GM12874 (cell line): Measurements from ENCODE around the gene EIF2B4.
A peak's percentile ranks its signal among the peaks of the same experiment; 100 is the strongest.

Experiments used
- TF ChIP-seq, protein P1 (sequence below): IDR thresholded peaks from 2 replicates; pipeline ENCODE4 v1.5.1; 2011; ENCODE audit warnings: low read depth, mild to moderate bottlenecking, control low read depth, low read length, moderate library complexity; ENCODE audit not compliant: insufficient read depth

EIF2B4 gene

GRCh38 chr2:27379836-27380625 is 9.9 kb upstream of the EIF2B4 start:
- TF ChIP-seq, protein P1, sequence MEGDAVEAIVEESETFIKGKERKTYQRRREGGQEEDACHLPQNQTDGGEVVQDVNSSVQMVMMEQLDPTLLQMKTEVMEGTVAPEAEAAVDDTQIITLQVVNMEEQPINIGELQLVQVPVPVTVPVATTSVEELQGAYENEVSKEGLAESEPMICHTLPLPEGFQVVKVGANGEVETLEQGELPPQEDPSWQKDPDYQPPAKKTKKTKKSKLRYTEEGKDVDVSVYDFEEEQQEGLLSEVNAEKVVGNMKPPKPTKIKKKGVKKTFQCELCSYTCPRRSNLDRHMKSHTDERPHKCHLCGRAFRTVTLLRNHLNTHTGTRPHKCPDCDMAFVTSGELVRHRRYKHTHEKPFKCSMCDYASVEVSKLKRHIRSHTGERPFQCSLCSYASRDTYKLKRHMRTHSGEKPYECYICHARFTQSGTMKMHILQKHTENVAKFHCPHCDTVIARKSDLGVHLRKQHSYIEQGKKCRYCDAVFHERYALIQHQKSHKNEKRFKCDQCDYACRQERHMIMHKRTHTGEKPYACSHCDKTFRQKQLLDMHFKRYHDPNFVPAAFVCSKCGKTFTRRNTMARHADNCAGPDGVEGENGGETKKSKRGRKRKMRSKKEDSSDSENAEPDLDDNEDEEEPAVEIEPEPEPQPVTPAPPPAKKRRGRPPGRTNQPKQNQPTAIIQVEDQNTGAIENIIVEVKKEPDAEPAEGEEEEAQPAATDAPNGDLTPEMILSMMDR = no peak

GRCh38 chr2:27379383-27379835 is 9.3 kb upstream of the EIF2B4 start:
- TF ChIP-seq, protein P1 = no peak

DNA sequence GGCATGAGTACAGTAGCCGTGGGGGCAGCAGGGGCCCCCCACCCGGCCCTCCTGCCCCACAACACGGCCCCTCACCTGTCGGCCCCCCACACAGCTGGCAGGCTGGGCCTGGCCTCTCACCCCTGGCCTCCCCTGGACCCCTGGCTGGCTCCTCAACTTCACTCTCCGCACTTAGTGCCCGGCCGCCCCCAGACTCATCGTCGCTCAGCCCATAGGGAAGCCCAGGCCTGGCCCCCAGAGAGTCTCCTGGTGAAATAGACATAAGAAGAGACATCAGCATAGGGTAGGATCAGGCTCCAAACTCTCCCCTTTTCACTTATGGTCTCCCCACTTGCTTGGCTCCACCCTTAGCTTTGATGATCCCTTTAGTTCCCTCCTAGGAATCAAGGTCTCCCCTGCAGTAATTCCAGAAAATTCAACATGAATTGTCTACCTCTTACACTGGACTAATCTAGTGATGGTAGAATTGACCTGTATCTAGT is 8.7 kb upstream of the EIF2B4 start:
- TF ChIP-seq, protein P1 = no peak

DNA sequence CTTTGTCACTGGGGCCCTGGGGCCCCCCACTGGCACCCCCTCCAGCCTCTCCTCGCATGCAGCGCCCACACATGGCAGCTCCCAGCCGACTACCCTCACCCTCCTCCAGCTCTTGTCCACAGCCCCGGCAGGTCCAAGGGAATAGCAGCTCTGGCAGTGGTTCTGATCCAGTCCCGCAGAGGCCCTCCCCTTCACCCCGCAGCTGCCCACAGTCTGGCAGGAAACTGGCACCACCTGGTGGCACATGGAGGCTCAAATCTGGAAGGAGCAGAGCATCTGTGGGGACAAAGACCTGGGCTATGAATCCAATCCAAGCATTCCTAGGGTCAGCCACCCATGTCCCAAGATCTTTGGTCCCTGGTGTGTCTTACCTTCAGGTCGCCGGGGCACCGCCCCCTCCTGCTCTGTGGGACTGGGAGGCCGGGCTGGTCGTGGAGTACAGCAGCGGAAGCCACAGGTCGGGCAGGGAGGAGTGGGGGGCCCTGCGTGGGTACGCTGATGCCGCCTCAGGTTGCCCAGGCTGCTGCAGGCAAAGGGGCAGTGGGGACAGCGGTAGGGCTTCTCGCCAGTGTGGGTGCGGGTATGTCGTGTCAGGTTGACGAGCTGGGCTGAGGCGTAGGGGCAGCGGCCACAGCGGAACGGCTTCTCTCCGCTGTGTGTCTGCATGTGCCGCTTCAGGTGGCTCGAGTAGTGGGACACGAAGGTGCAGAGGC is 8.1 kb upstream of the EIF2B4 start:
- TF ChIP-seq, protein P1 = peak; percentile 10; the same call in 1 of the 2 replicates

GRCh38 chr2:27377618-27378095 is 7.5 kb upstream of the EIF2B4 start:
- TF ChIP-seq, protein P1 = no peak

DNA sequence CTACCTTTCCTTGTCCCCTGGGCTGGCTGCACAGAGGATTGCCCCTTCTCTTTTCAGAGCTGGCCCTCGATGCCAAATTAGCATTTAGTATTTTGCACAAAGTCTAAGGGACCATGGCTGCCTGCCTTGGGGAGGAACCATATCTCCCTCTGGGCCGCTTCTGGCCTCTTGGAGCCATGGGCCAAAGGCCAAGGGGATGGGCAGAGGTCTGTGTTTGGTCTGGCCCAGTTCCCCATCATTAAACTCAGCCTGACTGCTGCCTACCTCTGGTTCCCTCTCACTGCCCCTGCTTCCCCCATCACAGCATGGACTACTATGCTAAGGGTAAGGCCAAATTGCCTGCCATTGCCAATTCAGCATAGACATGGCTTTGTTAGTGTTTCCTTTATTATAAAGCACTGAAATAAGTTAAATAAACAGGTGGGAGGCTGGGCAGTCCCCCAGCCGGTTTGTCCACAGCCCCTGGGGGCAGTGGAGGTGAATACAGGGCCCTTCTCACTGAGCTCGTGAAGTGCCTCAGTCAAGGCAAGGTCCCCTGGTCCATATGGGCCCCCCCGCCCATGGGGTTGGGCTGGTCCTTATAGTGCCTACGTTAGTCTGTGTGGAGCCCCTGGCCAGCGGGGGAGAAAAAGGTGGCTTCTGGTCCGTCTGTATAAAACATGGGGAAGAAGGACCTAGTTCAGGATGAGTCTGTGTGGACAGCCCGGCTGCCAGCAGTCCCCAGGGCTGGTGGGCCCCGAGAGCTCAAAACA is 6.9 kb upstream of the EIF2B4 start:
- TF ChIP-seq, protein P1 = no peak
